Hindlimb muscle (tissue), 1 donor: ENCODE measurements around the gene ZRANB3. TPM values are rescaled to one million over a fixed set of nuclear protein-coding genes. Genes with fewer than 3 reads are reported as not detected.
"Not testable (repeated sequence)": the region's sequence is repeated elsewhere in the genome, so short reads cannot be mapped to it uniquely, and the experiment has no call there.

Source experiments
- DNase-seq: peaks from one replicate; pipeline ENCODE4 v3.0.0-alpha.2; 2013
- polyA plus RNA-seq: library from polyadenylated mRNA; unstranded; fragments of 120-200 nt; gene quantifications from one replicate; pipeline ENCODE4 v1.2.1, GENCODE V29; 2013; ENCODE audit not compliant: insufficient read length

The ZRANB3 gene
- polyA plus RNA-seq, 1 donor, result 8.0 TPM

- DNase-seq, result no peak
Observed at GRCh38 chr2:135121016-135121657, 409.9 kb downstream of the ZRANB3 start.

- no peak for DNase-seq
Observed at GRCh38 chr2:135119582-135119981, 411.4 kb downstream of the ZRANB3 start.

GRCh38 chr2:135113322-135113721 is 417.7 kb downstream of the ZRANB3 start:
- DNase-seq, result no peak

- DNase-seq, result not testable (repeated sequence)
Observed at GRCh38 chr2:135105513-135106316, 425.3 kb downstream of the ZRANB3 start.

- no peak for DNase-seq
Observed at GRCh38 chr2:135103843-135104242, 427.2 kb downstream of the ZRANB3 start.

GRCh38 chr2:135099802-135100483 is 431.1 kb downstream of the ZRANB3 start:
- no peak for DNase-seq

- no peak for DNase-seq
Observed at GRCh38 chr2:135097532-135098231, 433.3 kb downstream of the ZRANB3 start.

GRCh38 chr2:135096665-135097446 is 434.2 kb downstream of the ZRANB3 start:
- DNase-seq, result no peak

- DNase-seq, result no peak
Observed at GRCh38 chr2:135095591-135095990, 435.4 kb downstream of the ZRANB3 start.

- no peak for DNase-seq
Observed at GRCh38 chr2:135094508-135094907, 436.5 kb downstream of the ZRANB3 start.

- DNase-seq, result no peak
Observed at GRCh38 chr2:135093670-135094330, 437.2 kb downstream of the ZRANB3 start.

- no peak for DNase-seq
Observed at GRCh38 chr2:135093193-135093592, 437.8 kb downstream of the ZRANB3 start.

GRCh38 chr2:135091681-135092080 is 439.3 kb downstream of the ZRANB3 start:
- no peak for DNase-seq

GRCh38 chr2:135089597-135089996 is 441.4 kb downstream of the ZRANB3 start:
- DNase-seq, result not testable (repeated sequence)

Other genes with a start within 250 kb of the ZRANB3 start
- gene R3HDM1, start 266 bp upstream of the ZRANB3 start, polyA plus RNA-seq, result 23.8 TPM
- 66.9 TPM for gene UBXN4, start 210.6 kb upstream of the ZRANB3 start, polyA plus RNA-seq